Spinal cord (tissue), 10 donors: ENCODE results near the gene DARS1. TPM values are rescaled to one million over a fixed set of nuclear protein-coding genes. Genes with fewer than 3 reads are reported as not detected.
A peak's percentile ranks its signal among the peaks of the same experiment; 100 is the strongest.
"Not testable (repeated sequence)": the region's sequence is repeated elsewhere in the genome, so short reads cannot be mapped to it uniquely, and the experiment has no call there.

Experiments used
- DNase-seq, 6 donors: peaks; one replicate each; pipeline versions ENCODE4 v3.0.0 to v3.0.0-alpha.2; 2013 to 2015; ENCODE audit warnings: low spot score in 6 of 6, low read depth in 4 of 6
- H3K27ac ChIP-seq: one replicate; pipeline ENCODE4 v1.5.1; 2013; ENCODE audit warnings: low read depth, low read length, control low read depth
- H3K27me3 ChIP-seq: one replicate; pipeline ENCODE4 v1.6.1; 2013; ENCODE audit warnings: low read length; ENCODE audit not compliant: control insufficient read depth, insufficient read depth
- H3K36me3 ChIP-seq: one replicate; pipeline ENCODE4 v1.6.1; 2013; ENCODE audit warnings: low read length; ENCODE audit not compliant: control insufficient read depth, insufficient read depth
- H3K4me1 ChIP-seq: one replicate; pipeline ENCODE4 v1.6.1; 2013; ENCODE audit warnings: low read length; ENCODE audit not compliant: control insufficient read depth, insufficient read depth
- H3K4me3 ChIP-seq: one replicate; pipeline ENCODE4 v1.5.1; 2013; ENCODE audit warnings: low read depth, low read length, control low read depth
- H3K9me3 ChIP-seq: one replicate; pipeline ENCODE4 v1.6.1; 2013; ENCODE audit warnings: low read length; ENCODE audit not compliant: control insufficient read depth, insufficient read depth
- WGBS: methylation state at CpG from one replicate; pipeline ENCODE4 v1.1.5; 2013; ENCODE audit warnings: missing lambda C conversion rate; ENCODE audit not compliant: insufficient coverage; 5-methylcytosine and 5-hydroxymethylcytosine counted together
- polyA plus RNA-seq, 2 donors: library from polyadenylated mRNA; unstranded; fragments of 120-200 nt; gene quantifications; one replicate each; pipeline ENCODE4 v1.2.1, GENCODE V29; 2013; ENCODE audit not compliant: insufficient read length in 2 of 2
- total RNA-seq, 2 donors: library from RNA; depleted of rRNA in 1 of 2; stranded (reverse); fragments of 120-200 nt in 1 of 2; fragments of >200 nt in 1 of 2; gene quantifications; one replicate each; pipeline versions ENCODE4 v1.2.3 to v1.2.4, GENCODE V29; 2013 to 2014
- donor health status: healthy.

The DARS1 gene
- total and polyA plus RNA-seq, 4 donors, result 75.6 to 115 (median 95.5) TPM

GRCh38 chr2:135974036-135974435 is 11.4 kb downstream of the DARS1 start:
- no peak overlapping the region for H3K27ac ChIP-seq
- DNase-seq, result no peak
- H3K4me3 ChIP-seq, result no peak overlapping the region
- peaks cover 3% of the 10 kb centered on the region for H3K9me3 ChIP-seq
- no peaks in the 10 kb centered on the region for H3K4me1 ChIP-seq
- WGBS, result no CpG with 5 or more reads among the region's 5 CpGs
- H3K27me3 ChIP-seq, result no peaks in the 10 kb centered on the region
- no peaks in the 10 kb centered on the region for H3K36me3 ChIP-seq

DNA sequence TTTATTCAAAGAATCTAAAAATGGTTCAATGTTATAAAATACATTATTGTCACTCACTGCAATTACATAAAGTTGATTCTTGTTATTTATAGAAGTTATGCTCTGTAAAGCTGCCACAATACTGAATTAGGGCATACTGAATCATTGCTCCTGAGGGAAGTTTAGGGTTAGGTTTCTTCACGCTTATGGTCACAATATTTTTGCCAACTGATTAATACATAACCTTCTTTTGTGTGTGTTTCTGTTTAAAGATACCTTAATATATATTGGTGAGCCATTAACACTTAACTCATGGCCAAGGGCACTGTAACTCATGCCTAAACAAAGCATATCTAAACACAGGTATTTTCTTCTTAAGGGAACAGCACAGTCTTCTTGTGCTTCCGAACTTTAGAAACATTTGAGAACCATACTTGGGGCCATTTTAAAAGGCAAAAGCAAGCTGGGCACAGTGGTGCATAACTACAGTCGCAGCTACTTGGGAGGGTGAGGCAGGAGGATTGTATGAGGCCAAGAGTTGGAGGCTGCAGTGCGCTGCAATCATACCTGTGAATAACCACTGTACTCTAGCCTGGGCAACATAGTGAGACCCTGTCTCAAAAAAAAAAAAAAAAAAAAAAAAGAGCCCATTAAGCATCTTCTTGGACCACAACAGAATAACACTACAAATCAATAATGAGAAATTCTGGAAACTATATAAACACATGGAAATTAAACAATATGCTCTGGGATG is 15.6 kb downstream of the DARS1 start:
- Histone ChIP-seq H3K27ac (no peak overlapping the region), H3K4me1 (no peaks in the 10 kb centered on the region), H3K4me3 (no peak overlapping the region), H3K36me3 (no peaks in the 10 kb centered on the region), H3K27me3 (no peaks in the 10 kb centered on the region), H3K9me3 (peaks cover 3% of the 10 kb centered on the region)
- WGBS, result 100% methylated on average over 2 of the region's 4 CpGs
- no peak for DNase-seq

- no peak overlapping the region for H3K4me3 ChIP-seq
- DNase-seq, result no peak
- H3K9me3 ChIP-seq, result no peaks in the 10 kb centered on the region
- peaks cover 4% of the 10 kb centered on the region for H3K4me1 ChIP-seq
- H3K36me3 ChIP-seq, result no peaks in the 10 kb centered on the region
- no peak overlapping the region for H3K27ac ChIP-seq
- no CpG with 5 or more reads among the region's 1 CpG for WGBS
- H3K27me3 ChIP-seq, result no peaks in the 10 kb centered on the region
Measured at GRCh38 chr2:135965756-135966155, 19.7 kb downstream of the DARS1 start.

DNA sequence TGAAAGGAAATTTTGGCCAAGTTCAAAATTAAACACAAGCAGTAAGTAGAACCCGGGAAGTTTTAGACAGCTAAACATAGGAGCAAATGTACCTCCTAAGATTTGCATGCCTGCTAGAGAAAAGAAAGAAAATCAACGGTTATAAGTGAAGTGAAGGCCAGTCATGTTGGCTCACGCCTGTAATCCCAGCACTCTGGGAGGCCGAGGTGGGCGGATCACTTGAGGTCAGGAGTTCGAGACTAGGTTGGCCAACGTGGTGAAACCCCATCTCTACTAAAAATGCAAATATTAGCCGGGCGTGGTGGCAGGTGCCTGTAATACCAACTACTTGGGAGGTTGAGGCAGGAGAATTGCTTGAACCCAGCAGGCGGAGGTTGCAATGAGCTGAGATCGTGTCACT is 21.0 kb downstream of the DARS1 start:
- not testable (repeated sequence) for H3K4me3 ChIP-seq, DNase-seq, H3K36me3 ChIP-seq, H3K9me3 ChIP-seq, H3K4me1 ChIP-seq, H3K27me3 ChIP-seq, H3K27ac ChIP-seq
- 100% methylated on average over 1 of the region's 11 CpGs for WGBS

- Histone ChIP-seq H3K36me3 (no peaks in the 10 kb centered on the region), H3K27me3 (no peaks in the 10 kb centered on the region), H3K4me3 (no peak overlapping the region), H3K9me3 (no peaks in the 10 kb centered on the region), H3K27ac (no peak overlapping the region), H3K4me1 (peaks cover 6% of the 10 kb centered on the region)
- DNase-seq, result no peak
- WGBS, result 100% methylated on average over 5 of the region's 11 CpGs
Measured at GRCh38 chr2:135963841-135964240, 21.6 kb downstream of the DARS1 start.

GRCh38 chr2:135962366-135963123 is 22.9 kb downstream of the DARS1 start:
- WGBS, result no CpG with 5 or more reads among the region's 4 CpGs
- H3K4me3 ChIP-seq, result no peak overlapping the region
- H3K27me3 ChIP-seq, result no peaks in the 10 kb centered on the region
- H3K36me3 ChIP-seq, result no peaks in the 10 kb centered on the region
- H3K9me3 ChIP-seq, result no peaks in the 10 kb centered on the region
- DNase-seq, result peak in 2 of 6 donors; percentile 33 to 39
- peak overlapping the region; percentile 83 for H3K27ac ChIP-seq
- peaks cover 6% of the 10 kb centered on the region for H3K4me1 ChIP-seq

- Histone ChIP-seq H3K9me3 (no peaks in the 10 kb centered on the region), H3K4me1 (peaks cover 6% of the 10 kb centered on the region), H3K27me3 (no peaks in the 10 kb centered on the region), H3K4me3 (peak overlapping the region; percentile 9), H3K36me3 (peaks cover 2% of the 10 kb centered on the region), H3K27ac (peak overlapping the region; percentile 83)
- peak; percentile 50 to 93 (median 65) for DNase-seq
- WGBS, result 18% methylated on average over 3 of the region's 5 CpGs
Measured at GRCh38 chr2:135960656-135961551, 24.5 kb downstream of the DARS1 start.

GRCh38 chr2:135960150-135960549 is 25.3 kb downstream of the DARS1 start:
- peaks cover 2% of the 10 kb centered on the region for H3K36me3 ChIP-seq
- WGBS, result no CpG with 5 or more reads among the region's 5 CpGs

GRCh38 chr2:135958927-135959326 is 26.5 kb downstream of the DARS1 start:
- not testable (repeated sequence) for H3K27ac ChIP-seq
- WGBS, result 100% methylated on average over 1 of the region's 6 CpGs

More at GRCh38 chr2:135960150-135960549, 25.3 kb downstream of the DARS1 start:
- H3K27ac ChIP-seq, result peak overlapping the region; percentile 83
- no peak for DNase-seq
- peaks cover 6% of the 10 kb centered on the region for H3K4me1 ChIP-seq
- no peaks in the 10 kb centered on the region for H3K27me3 ChIP-seq
- H3K4me3 ChIP-seq, result no peak overlapping the region
- no peaks in the 10 kb centered on the region for H3K9me3 ChIP-seq

More at GRCh38 chr2:135958927-135959326, 26.5 kb downstream of the DARS1 start:
- DNase-seq, H3K4me3 ChIP-seq, H3K9me3 ChIP-seq, H3K36me3 ChIP-seq, H3K27me3 ChIP-seq, H3K4me1 ChIP-seq: not testable (repeated sequence)
